Peyer's patch (tissue), 4 donors: ENCODE data around the gene NGDN.

Source experiments
- CTCF ChIP-seq, 6 experiments: fragments of 450-650 bp in 4 of 6; fragments of 200-600 bp in 2 of 6; sonication (generic) in 1 of 6; IDR thresholded peaks; one replicate each; pipeline ENCODE4 v1.5.1; 2017 to 2019; ENCODE audit warnings: antibody characterized with exemption in 6 of 6, mild to moderate bottlenecking in 3 of 6, moderate library complexity in 1 of 6
- POLR2A ChIP-seq, 2 donors: fragments of 450-650 bp; IDR thresholded peaks; one replicate each; pipeline ENCODE4 v1.5.1; 2017; ENCODE audit warnings: antibody characterized with exemption in 2 of 2, mild to moderate bottlenecking in 2 of 2, moderate library complexity in 2 of 2

- TF ChIP-seq POLR2A (IDR thresholded peaks at IDR 0.05) (no peak), CTCF (IDR thresholded peaks at IDR 0.05) (no peak)
Measured at GRCh38 chr14:23423657-23424056, 45.8 kb upstream of the NGDN start.
